Measurements from ENCODE around the gene AMDHD1. TPM values are rescaled to one million over a fixed set of nuclear protein-coding genes. Genes with fewer than 3 reads are reported as not detected.
"Not testable (repeated sequence)": the region's sequence is repeated elsewhere in the genome, so short reads cannot be mapped to it uniquely, and the experiment has no call there.

The AMDHD1 gene
- total RNA-seq, 1 experiment from 2014 or later, result 1.6 TPM

GRCh38 chr12:95963096-95963495 lies 20.0 kb downstream of the AMDHD1 start:
- DNase-seq (ENCODE audit: low spot score), result no peak

- DNase-seq (ENCODE audit: low spot score), result no peak
Measured at GRCh38 chr12:95966287-95966870, 23.2 kb downstream of the AMDHD1 start.

- DNase-seq (ENCODE audit: low spot score), result no peak
Measured at GRCh38 chr12:95967301-95967700, 24.2 kb downstream of the AMDHD1 start.

- DNase-seq (ENCODE audit: low spot score), result not testable (repeated sequence)
Measured at GRCh38 chr12:95969116-95969515, 26.0 kb downstream of the AMDHD1 start.

GRCh38 chr12:95970905-95971304 lies 27.8 kb downstream of the AMDHD1 start:
- no peak for DNase-seq (ENCODE audit: low spot score)

GRCh38 chr12:95972832-95973456 lies 29.8 kb downstream of the AMDHD1 start:
- DNase-seq (ENCODE audit: low spot score), result no peak

- no peak for DNase-seq (ENCODE audit: low spot score)
Measured at GRCh38 chr12:95974358-95974757, 31.2 kb downstream of the AMDHD1 start.

GRCh38 chr12:95975491-95975890 lies 32.4 kb downstream of the AMDHD1 start:
- no peak for DNase-seq (ENCODE audit: low spot score)

- DNase-seq (ENCODE audit: low spot score), result no peak
Measured at GRCh38 chr12:95976416-95976832, 33.3 kb downstream of the AMDHD1 start.

GRCh38 chr12:95977764-95978305 lies 34.7 kb downstream of the AMDHD1 start:
- no peak for DNase-seq (ENCODE audit: low spot score)

GRCh38 chr12:95978351-95978750 lies 35.2 kb downstream of the AMDHD1 start:
- DNase-seq (ENCODE audit: low spot score), result no peak

- DNase-seq (ENCODE audit: low spot score), result no peak
Measured at GRCh38 chr12:95978774-95979173, 35.6 kb downstream of the AMDHD1 start.

- DNase-seq (ENCODE audit: low spot score), result no peak
Measured at GRCh38 chr12:95980437-95980836, 37.3 kb downstream of the AMDHD1 start.

GRCh38 chr12:95982602-95983001 lies 39.5 kb downstream of the AMDHD1 start:
- DNase-seq (ENCODE audit: low spot score), result no peak

GRCh38 chr12:95984682-95985081 lies 41.6 kb downstream of the AMDHD1 start:
- no peak for DNase-seq (ENCODE audit: low spot score)

GRCh38 chr12:95986635-95987570 lies 43.8 kb downstream of the AMDHD1 start:
- DNase-seq (ENCODE audit: low spot score), result no peak

- no peak for DNase-seq (ENCODE audit: low spot score)
Measured at GRCh38 chr12:95988506-95989275, 45.6 kb downstream of the AMDHD1 start.

- no peak for DNase-seq (ENCODE audit: low spot score)
Measured at GRCh38 chr12:95989504-95990123, 46.5 kb downstream of the AMDHD1 start.

GRCh38 chr12:95990136-95990535 lies 47.0 kb downstream of the AMDHD1 start:
- no peak for DNase-seq (ENCODE audit: low spot score)

- DNase-seq (ENCODE audit: low spot score), result no peak
Measured at GRCh38 chr12:95993907-95994306, 50.8 kb downstream of the AMDHD1 start.

GRCh38 chr12:95994476-95994875 lies 51.3 kb downstream of the AMDHD1 start:
- peak; percentile 27 for DNase-seq (ENCODE audit: low spot score)
